ENCODE measurements around the gene KLHL30. TPM values are rescaled to one million over a fixed set of nuclear protein-coding genes. Genes with fewer than 3 reads are reported as not detected.

Gene KLHL30
- total and polyA plus RNA-seq, 2 donors (not counting 1 experiment from before 2014, with no cell fraction given): 1.2 to 1.6 TPM

GRCh38 chr2:238122287-238123217, 15.9 kb upstream of the KLHL30 start:
- DNase-seq (ENCODE audit: low read depth in 2 of 2): no peak
- H3K79me2 ChIP-seq (ENCODE audit: control insufficient read depth, insufficient read depth, low read length): no peaks in the 10 kb centered on the region
- peaks cover 4% of the 10 kb centered on the region for H3K4me1 ChIP-seq (ENCODE audit: control insufficient read depth, extremely low read depth, insufficient read depth, low read length)
- no peak overlapping the region for H3K27ac ChIP-seq (ENCODE audit: insufficient read depth, low read length)
- no peak overlapping the region for H3K4me2 ChIP-seq (ENCODE audit: extremely low read depth, insufficient read depth, low read length)
- no peaks in the 10 kb centered on the region for H4K20me1 ChIP-seq (ENCODE audit: control insufficient read depth, extremely low read depth, insufficient read depth, low read length)
- H3K9ac ChIP-seq (ENCODE audit: insufficient read depth, low read length): no peak overlapping the region
- no peaks in the 10 kb centered on the region for H3K36me3 ChIP-seq (ENCODE audit: control insufficient read depth, insufficient read depth, low read length)
- H2AFZ ChIP-seq (ENCODE audit: low read length): no peak overlapping the region
- no peak overlapping the region for H3K4me3 ChIP-seq (replicated peaks in 1 of 4; ENCODE audit: control extremely low read depth in 1 of 4, insufficient read depth in 1 of 4, low read depth in 3 of 4, low read length in 4 of 4)
- TF ChIP-seq EZH2 (IDR thresholded peaks at IDR 0.05; ENCODE audit: low read length, missing control alignments) (no peak), CTCF (conservative IDR thresholded peaks at IDR 0.05 in 1 of 2, IDR thresholded peaks at IDR 0.05 in 1 of 2; ENCODE audit: low read depth in 1 of 2, low read length in 2 of 2) (no peak)
- peaks cover 9% of the 10 kb centered on the region for H3K27me3 ChIP-seq (ENCODE audit: control insufficient read depth, insufficient read depth, low read length)
- no peaks in the 10 kb centered on the region for H3K9me3 ChIP-seq (ENCODE audit: control insufficient read depth, insufficient read depth, low read depth, low read length)

- Histone ChIP-seq H3K79me2 (ENCODE audit: control insufficient read depth, insufficient read depth, low read length) (no peaks in the 10 kb centered on the region), H3K4me2 (ENCODE audit: extremely low read depth, insufficient read depth, low read length) (no peak overlapping the region), H3K36me3 (ENCODE audit: control insufficient read depth, insufficient read depth, low read length) (no peaks in the 10 kb centered on the region)
Measured at GRCh38 chr2:238123218-238123971, 15.1 kb upstream of the KLHL30 start.

GRCh38 chr2:238123991-238124470, 14.4 kb upstream of the KLHL30 start:
- H3K36me3 ChIP-seq (ENCODE audit: control insufficient read depth, insufficient read depth, low read length): no peaks in the 10 kb centered on the region
- H3K4me3 ChIP-seq (replicated peaks in 1 of 4; ENCODE audit: control extremely low read depth in 1 of 4, insufficient read depth in 1 of 4, low read depth in 3 of 4, low read length in 4 of 4): no peak overlapping the region
- no peak overlapping the region for H3K9ac ChIP-seq (ENCODE audit: insufficient read depth, low read length)
- H3K9me3 ChIP-seq (ENCODE audit: control insufficient read depth, insufficient read depth, low read depth, low read length): no peaks in the 10 kb centered on the region
- H3K27me3 ChIP-seq (ENCODE audit: control insufficient read depth, insufficient read depth, low read length): peaks cover 7% of the 10 kb centered on the region
- DNase-seq (ENCODE audit: low read depth in 2 of 2): no peak
- H3K27ac ChIP-seq (ENCODE audit: insufficient read depth, low read length): no peak overlapping the region
- no peak overlapping the region for H2AFZ ChIP-seq (ENCODE audit: low read length)
- no peaks in the 10 kb centered on the region for H4K20me1 ChIP-seq (ENCODE audit: control insufficient read depth, extremely low read depth, insufficient read depth, low read length)
- no peaks in the 10 kb centered on the region for H3K79me2 ChIP-seq (ENCODE audit: control insufficient read depth, insufficient read depth, low read length)
- TF ChIP-seq CTCF (conservative IDR thresholded peaks at IDR 0.05 in 1 of 2, IDR thresholded peaks at IDR 0.05 in 1 of 2; ENCODE audit: low read depth in 1 of 2, low read length in 2 of 2): no peak
- no peak for TF ChIP-seq EZH2 (IDR thresholded peaks at IDR 0.05; ENCODE audit: low read length, missing control alignments)
- H3K4me2 ChIP-seq (ENCODE audit: extremely low read depth, insufficient read depth, low read length): no peak overlapping the region
- H3K4me1 ChIP-seq (ENCODE audit: control insufficient read depth, extremely low read depth, insufficient read depth, low read length): peaks cover 4% of the 10 kb centered on the region

More at GRCh38 chr2:238123218-238123971, 15.1 kb upstream of the KLHL30 start:
- no peak overlapping the region for H3K4me3 ChIP-seq (replicated peaks in 1 of 4; ENCODE audit: control extremely low read depth in 1 of 4, insufficient read depth in 1 of 4, low read depth in 3 of 4, low read length in 4 of 4)
- H3K9me3 ChIP-seq (ENCODE audit: control insufficient read depth, insufficient read depth, low read depth, low read length): no peaks in the 10 kb centered on the region
- H3K27ac ChIP-seq (ENCODE audit: insufficient read depth, low read length): no peak overlapping the region
- TF ChIP-seq EZH2 (IDR thresholded peaks at IDR 0.05; ENCODE audit: low read length, missing control alignments): no peak
- peaks cover 7% of the 10 kb centered on the region for H3K27me3 ChIP-seq (ENCODE audit: control insufficient read depth, insufficient read depth, low read length)
- no peaks in the 10 kb centered on the region for H4K20me1 ChIP-seq (ENCODE audit: control insufficient read depth, extremely low read depth, insufficient read depth, low read length)
- no peak for DNase-seq (ENCODE audit: low read depth in 2 of 2)
- peaks cover 4% of the 10 kb centered on the region for H3K4me1 ChIP-seq (ENCODE audit: control insufficient read depth, extremely low read depth, insufficient read depth, low read length)
- no peak overlapping the region for H3K9ac ChIP-seq (ENCODE audit: insufficient read depth, low read length)
- H2AFZ ChIP-seq (ENCODE audit: low read length): no peak overlapping the region
